Peyer's patch (tissue), 4 donors: ENCODE measurements around the gene C4orf36. TPM values are rescaled to one million over a fixed set of nuclear protein-coding genes. Genes with fewer than 3 reads are reported as not detected.

Source experiments
- DNase-seq, 3 donors: peaks; one replicate each; pipeline ENCODE4 v3.0.0-alpha.2; 2017 to 2019
- H3K27ac ChIP-seq, 4 donors: fragments of 200-600 bp; sonication (generic); one replicate each; pipeline ENCODE4 v1.5.1; 2016 to 2019
- H3K27me3 ChIP-seq, 2 donors: fragments of 200-600 bp; sonication (generic); one replicate each; pipeline ENCODE4 v1.5.1; 2019
- H3K36me3 ChIP-seq, 3 donors: fragments of 200-600 bp; sonication (generic); one replicate each; pipeline ENCODE4 v1.5.1; 2016 to 2019
- H3K4me1 ChIP-seq, 4 donors: fragments of 200-600 bp; sonication (generic); one replicate each; pipeline ENCODE4 v1.5.1; 2016 to 2019
- H3K4me3 ChIP-seq, 4 donors: fragments of 200-600 bp; sonication (generic); 1 replicate in 3 of 4; 2 replicates in 1 of 4; pipeline ENCODE4 v1.5.1; 2016 to 2019; ENCODE audit warnings: mild to moderate bottlenecking in 1 of 4
- H3K9me3 ChIP-seq, 4 donors: fragments of 200-600 bp; sonication (generic); one replicate each; pipeline ENCODE4 v1.5.1; 2016 to 2019; ENCODE audit warnings: mild to moderate bottlenecking in 1 of 4
- POLR2A ChIP-seq, 2 donors: fragments of 450-650 bp; IDR thresholded peaks; one replicate each; pipeline ENCODE4 v1.5.1; 2017; ENCODE audit warnings: antibody characterized with exemption in 2 of 2, mild to moderate bottlenecking in 2 of 2, moderate library complexity in 2 of 2
- total RNA-seq, 4 donors: library from RNA; depleted of rRNA; stranded (reverse); fragments of >200 nt; gene quantifications; one replicate each; pipeline ENCODE4 v1.1.0, GENCODE V29; 2016
- TF ChIP-seq, protein P1 (sequence below), 6 experiments: fragments of 450-650 bp in 4 of 6; fragments of 200-600 bp in 2 of 6; sonication (generic) in 1 of 6; IDR thresholded peaks; one replicate each; pipeline ENCODE4 v1.5.1; 2017 to 2019; ENCODE audit warnings: antibody characterized with exemption in 6 of 6, mild to moderate bottlenecking in 3 of 6, moderate library complexity in 1 of 6

C4orf36 gene
- total RNA-seq, 4 donors from 2014 or later: 1.7 to 6.6 TPM; not detected in 2

DNA sequence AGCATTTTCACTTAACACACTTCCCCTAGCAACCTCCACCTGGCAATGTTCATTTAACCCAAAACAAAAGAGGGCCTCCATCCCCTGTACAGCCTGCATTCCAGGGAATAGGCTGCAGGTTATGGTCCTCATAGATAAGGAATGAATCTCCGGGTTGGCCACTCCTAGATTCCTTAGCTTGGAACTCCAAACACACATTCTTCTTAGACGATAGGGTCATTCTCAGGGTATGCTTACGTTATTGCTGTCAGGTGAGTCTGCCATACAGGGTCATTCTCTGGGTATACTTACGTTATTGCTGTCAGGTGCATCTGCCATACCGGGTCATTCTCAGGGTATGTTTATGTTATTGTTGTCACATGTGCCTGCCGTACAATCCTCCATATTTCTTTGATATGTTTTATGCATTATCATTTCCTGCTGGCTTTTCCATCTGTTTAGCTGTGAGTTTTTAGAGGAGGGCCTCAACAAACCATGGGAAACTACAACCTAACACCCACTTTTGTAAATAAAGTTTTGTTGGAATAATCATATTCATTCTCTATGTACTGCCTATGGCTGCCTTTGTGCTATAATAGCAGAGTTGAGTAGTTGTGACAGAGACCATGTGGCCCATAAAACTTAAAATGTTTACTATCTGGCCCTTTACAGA is 34.3 kb upstream of the C4orf36 start:
- H3K4me3 ChIP-seq: no peak overlapping the region
- TF ChIP-seq, protein P1, sequence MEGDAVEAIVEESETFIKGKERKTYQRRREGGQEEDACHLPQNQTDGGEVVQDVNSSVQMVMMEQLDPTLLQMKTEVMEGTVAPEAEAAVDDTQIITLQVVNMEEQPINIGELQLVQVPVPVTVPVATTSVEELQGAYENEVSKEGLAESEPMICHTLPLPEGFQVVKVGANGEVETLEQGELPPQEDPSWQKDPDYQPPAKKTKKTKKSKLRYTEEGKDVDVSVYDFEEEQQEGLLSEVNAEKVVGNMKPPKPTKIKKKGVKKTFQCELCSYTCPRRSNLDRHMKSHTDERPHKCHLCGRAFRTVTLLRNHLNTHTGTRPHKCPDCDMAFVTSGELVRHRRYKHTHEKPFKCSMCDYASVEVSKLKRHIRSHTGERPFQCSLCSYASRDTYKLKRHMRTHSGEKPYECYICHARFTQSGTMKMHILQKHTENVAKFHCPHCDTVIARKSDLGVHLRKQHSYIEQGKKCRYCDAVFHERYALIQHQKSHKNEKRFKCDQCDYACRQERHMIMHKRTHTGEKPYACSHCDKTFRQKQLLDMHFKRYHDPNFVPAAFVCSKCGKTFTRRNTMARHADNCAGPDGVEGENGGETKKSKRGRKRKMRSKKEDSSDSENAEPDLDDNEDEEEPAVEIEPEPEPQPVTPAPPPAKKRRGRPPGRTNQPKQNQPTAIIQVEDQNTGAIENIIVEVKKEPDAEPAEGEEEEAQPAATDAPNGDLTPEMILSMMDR (IDR thresholded peaks at IDR 0.05): no peak
- TF ChIP-seq POLR2A (IDR thresholded peaks at IDR 0.05): no peak
- no peaks in the 10 kb centered on the region for H3K9me3 ChIP-seq
- H3K4me1 ChIP-seq: no peaks in the 10 kb centered on the region
- no peak overlapping the region for H3K27ac ChIP-seq
- no peaks in the 10 kb centered on the region for H3K27me3 ChIP-seq
- no peak for DNase-seq
- peaks cover 0 to 5% (median 0%) of the 10 kb centered on the region in 3 donors for H3K36me3 ChIP-seq

DNA sequence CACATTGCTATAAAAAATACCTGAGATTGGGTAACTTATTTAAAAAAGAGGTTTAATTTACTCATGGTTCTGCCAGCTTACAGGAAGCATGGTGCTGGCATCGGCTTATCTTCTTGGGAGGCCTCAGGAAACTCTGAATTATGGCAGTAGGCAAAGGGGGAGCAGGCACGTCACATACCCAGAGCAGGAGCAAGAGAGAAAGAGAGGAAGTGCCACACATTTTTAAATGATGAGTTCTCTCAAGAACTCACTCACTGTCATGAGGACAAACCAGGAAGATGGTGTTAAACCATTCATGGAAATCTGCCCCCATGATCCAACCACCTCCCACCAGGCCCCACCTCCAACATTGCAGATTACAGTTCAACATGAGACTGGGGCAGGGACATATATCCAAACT is 32.6 kb upstream of the C4orf36 start:
- DNase-seq: no peak
- no peaks in the 10 kb centered on the region for H3K27me3 ChIP-seq
- H3K36me3 ChIP-seq: peaks cover 0 to 5% (median 0%) of the 10 kb centered on the region in 3 donors
- no peak for TF ChIP-seq POLR2A (IDR thresholded peaks at IDR 0.05)
- TF ChIP-seq, protein P1 (IDR thresholded peaks at IDR 0.05): no peak
- no peak overlapping the region for H3K4me3 ChIP-seq
- no peaks in the 10 kb centered on the region for H3K4me1 ChIP-seq
- H3K27ac ChIP-seq: no peak overlapping the region
- no peaks in the 10 kb centered on the region for H3K9me3 ChIP-seq

- TF ChIP-seq, protein P1 (IDR thresholded peaks at IDR 0.05): no peak
- no peak for TF ChIP-seq POLR2A (IDR thresholded peaks at IDR 0.05)
- no peak overlapping the region for H3K4me3 ChIP-seq
- H3K36me3 ChIP-seq: peaks cover 0 to 5% (median 0%) of the 10 kb centered on the region in 3 donors
- no peaks in the 10 kb centered on the region for H3K27me3 ChIP-seq
- H3K4me1 ChIP-seq: no peaks in the 10 kb centered on the region
- H3K27ac ChIP-seq: no peak overlapping the region
- DNase-seq: no peak
- no peaks in the 10 kb centered on the region for H3K9me3 ChIP-seq
Measured at GRCh38 chr4:86921608-86922252, 29.5 kb upstream of the C4orf36 start.

GRCh38 chr4:86919561-86920223 is 27.5 kb upstream of the C4orf36 start:
- H3K4me3 ChIP-seq: no peak overlapping the region
- no peaks in the 10 kb centered on the region for H3K36me3 ChIP-seq
- H3K9me3 ChIP-seq: no peaks in the 10 kb centered on the region
- H3K27me3 ChIP-seq: no peaks in the 10 kb centered on the region
- H3K27ac ChIP-seq: no peak overlapping the region
- DNase-seq: no peak
- no peaks in the 10 kb centered on the region for H3K4me1 ChIP-seq
- TF ChIP-seq POLR2A (IDR thresholded peaks at IDR 0.05): no peak
- TF ChIP-seq, protein P1 (IDR thresholded peaks at IDR 0.05): no peak

GRCh38 chr4:86918539-86919072 is 26.4 kb upstream of the C4orf36 start:
- H3K4me3 ChIP-seq: no peak overlapping the region
- no peak for TF ChIP-seq POLR2A (IDR thresholded peaks at IDR 0.05)
- TF ChIP-seq, protein P1 (IDR thresholded peaks at IDR 0.05): no peak
- H3K9me3 ChIP-seq: no peaks in the 10 kb centered on the region
- H3K27ac ChIP-seq: no peak overlapping the region
- no peaks in the 10 kb centered on the region for H3K36me3 ChIP-seq
- no peaks in the 10 kb centered on the region for H3K4me1 ChIP-seq
- no peak for DNase-seq
- H3K27me3 ChIP-seq: no peaks in the 10 kb centered on the region
